Right kidney (tissue), 9 donors: Measurements from ENCODE around the gene ATP5IF1.

ENCODE experiments used
- DNase-seq: peaks from one replicate; pipeline ENCODE4 v3.0.0-alpha.2; 2016
- long read RNA-seq, 8 donors: transcript quantifications; one replicate each; lab custom pipeline, GENCODE V29; 2026

ATP5IF1 gene
- long read RNA-seq, donor 1, transcript ATP5IF1-201 (3 exons, 494 nt): major isoform, 327 of 470 reads
- long read RNA-seq, donor 1, transcript ATP5IF1-204 (3 exons, 599 nt): minor isoform, 10 of 470 reads
- long read RNA-seq, donor 1, transcript ATP5IF1-202 (2 exons, 1,855 nt): minor isoform, 50 of 470 reads
- long read RNA-seq, donor 1, partial matches to known transcripts: 82 of 470 reads
- long read RNA-seq, donor 1, other reads (novel, unspliced or antisense): 0 of 470 reads
- long read RNA-seq, donor 2, transcript ATP5IF1-201 (3 exons, 494 nt): major isoform, 224 of 292 reads
- long read RNA-seq, donor 2, transcript ATP5IF1-202 (2 exons, 1,855 nt): minor isoform, 25 of 292 reads
- long read RNA-seq, donor 2, transcript ATP5IF1-204 (3 exons, 599 nt): minor isoform, 17 of 292 reads
- long read RNA-seq, donor 2, partial matches to known transcripts: 26 of 292 reads
- long read RNA-seq, donor 2, other reads (novel, unspliced or antisense): 0 of 292 reads
- long read RNA-seq, donor 3, transcript ATP5IF1-202 (2 exons, 1,855 nt): minor isoform, 32 of 168 reads
- long read RNA-seq, donor 3, transcript ATP5IF1-201 (3 exons, 494 nt): major isoform, 120 of 168 reads
- long read RNA-seq, donor 3, partial matches to known transcripts: 15 of 168 reads
- long read RNA-seq, donor 3, other reads (novel, unspliced or antisense): 0 of 168 reads
- long read RNA-seq, donor 4, transcript ATP5IF1-202 (2 exons, 1,855 nt): minor isoform, 43 of 275 reads
- long read RNA-seq, donor 4, transcript ATP5IF1-201 (3 exons, 494 nt): major isoform, 217 of 275 reads
- long read RNA-seq, donor 4, partial matches to known transcripts: 14 of 275 reads
- long read RNA-seq, donor 4, other reads (novel, unspliced or antisense): 0 of 275 reads
- long read RNA-seq, donor 5, transcript ATP5IF1-202 (2 exons, 1,855 nt): minor isoform, 37 of 426 reads
- long read RNA-seq, donor 5, transcript ATP5IF1-201 (3 exons, 494 nt): major isoform, 343 of 426 reads
- long read RNA-seq, donor 5, partial matches to known transcripts: 45 of 426 reads
- long read RNA-seq, donor 5, other reads (novel, unspliced or antisense): 0 of 426 reads
- long read RNA-seq, donor 6, transcript ATP5IF1-202 (2 exons, 1,855 nt): minor isoform, 39 of 309 reads
- long read RNA-seq, donor 6, transcript ATP5IF1-201 (3 exons, 494 nt): major isoform, 234 of 309 reads
- long read RNA-seq, donor 6, transcript ATP5IF1-204 (3 exons, 599 nt): minor isoform, 5 of 309 reads
- long read RNA-seq, donor 6, partial matches to known transcripts: 29 of 309 reads
- long read RNA-seq, donor 6, other reads (novel, unspliced or antisense): 0 of 309 reads
- long read RNA-seq, donor 7, transcript ATP5IF1-202 (2 exons, 1,855 nt): minor isoform, 45 of 461 reads
- long read RNA-seq, donor 7, transcript ATP5IF1-204 (3 exons, 599 nt): minor isoform, 10 of 461 reads
- long read RNA-seq, donor 7, transcript ATP5IF1-201 (3 exons, 494 nt): major isoform, 384 of 461 reads
- long read RNA-seq, donor 7, partial matches to known transcripts: 22 of 461 reads
- long read RNA-seq, donor 7, other reads (novel, unspliced or antisense): 0 of 461 reads
- long read RNA-seq, donor 8, transcript ATP5IF1-201 (3 exons, 494 nt): major isoform, 209 of 257 reads
- long read RNA-seq, donor 8, transcript ATP5IF1-202 (2 exons, 1,855 nt): minor isoform, 27 of 257 reads
- long read RNA-seq, donor 8, transcript ATP5IF1-204 (3 exons, 599 nt): minor isoform, 12 of 257 reads
- long read RNA-seq, donor 8, partial matches to known transcripts: 9 of 257 reads
- long read RNA-seq, donor 8, other reads (novel, unspliced or antisense): 0 of 257 reads

DNA sequence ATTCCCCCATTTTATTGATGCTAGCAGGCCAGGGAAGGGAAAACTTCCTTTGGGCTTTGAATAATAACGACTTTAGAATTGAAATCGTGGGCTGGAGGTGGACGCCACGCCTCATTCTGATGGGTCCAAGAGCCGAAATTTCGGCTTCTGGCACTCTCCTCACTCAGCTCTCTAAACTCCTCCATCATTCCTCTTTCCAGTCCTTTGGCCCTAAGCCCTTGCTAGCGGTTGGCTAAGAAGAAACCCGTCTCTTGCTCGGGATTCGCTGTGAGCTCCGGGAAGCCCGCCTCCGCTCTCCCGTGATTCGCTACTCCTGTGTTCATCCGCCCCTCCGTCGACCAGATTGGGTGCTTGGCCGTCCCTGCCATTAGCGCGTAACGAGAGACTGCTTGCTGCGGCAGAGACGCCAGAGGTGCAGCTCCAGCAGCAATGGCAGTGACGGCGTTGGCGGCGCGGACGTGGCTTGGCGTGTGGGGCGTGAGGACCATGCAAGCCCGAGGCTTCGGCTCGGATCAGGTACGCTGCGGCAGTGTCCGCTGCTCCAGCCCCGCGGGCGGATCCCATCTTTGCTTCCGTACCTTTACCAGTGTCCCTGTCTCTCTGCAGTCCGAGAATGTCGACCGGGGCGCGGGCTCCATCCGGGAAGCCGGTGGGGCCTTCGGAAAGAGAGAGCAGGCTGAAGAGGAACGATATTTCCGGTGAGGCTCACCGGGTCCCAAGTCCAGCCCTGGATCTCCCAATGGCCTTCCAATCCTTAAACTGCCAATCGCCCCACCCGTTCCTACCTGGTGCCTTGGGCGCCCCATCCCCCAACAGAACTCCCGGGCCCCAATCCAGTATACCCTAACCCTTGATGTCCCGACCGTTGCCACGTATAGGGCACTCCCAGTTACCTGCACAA is at the start of gene ATP5IF1:
Gene ATP5IF1 (plus strand): TSS at position 370 of the 901 bp plus-strand sequence. CDS start 60 bp downstream, at position 430.
- DNase-seq: peak; percentile 87

DNA sequence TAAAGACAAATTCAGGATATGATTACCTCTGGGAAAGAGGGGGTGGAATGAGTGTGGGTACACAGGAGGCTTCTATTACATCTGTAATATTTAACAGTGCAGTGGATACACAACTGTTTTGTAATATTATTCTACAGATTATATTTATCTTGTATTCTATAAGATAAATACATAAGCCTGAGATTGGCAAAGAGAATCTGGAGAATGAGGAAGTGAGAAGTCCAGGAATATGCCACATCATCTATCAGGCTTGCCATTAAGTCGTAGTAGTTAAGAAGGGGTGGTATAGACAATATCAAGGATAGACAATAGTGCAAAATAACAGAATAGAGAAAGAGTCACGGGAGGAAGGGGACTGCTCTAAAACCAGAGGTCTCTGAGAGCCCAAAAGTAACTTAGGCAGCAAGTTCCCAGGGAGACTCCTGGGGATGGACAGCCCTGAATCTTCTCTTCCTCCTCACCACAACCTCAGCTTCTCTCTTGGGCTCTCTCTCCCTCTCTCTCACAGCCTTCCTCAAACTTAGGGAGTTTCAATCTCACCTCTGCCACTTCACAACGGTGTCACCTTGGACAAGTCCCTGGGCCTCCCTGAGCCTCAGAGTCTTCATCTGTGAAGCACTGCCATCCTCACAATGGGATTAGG is 45.5 kb upstream of the ATP5IF1 start:
- DNase-seq: no peak

DNA sequence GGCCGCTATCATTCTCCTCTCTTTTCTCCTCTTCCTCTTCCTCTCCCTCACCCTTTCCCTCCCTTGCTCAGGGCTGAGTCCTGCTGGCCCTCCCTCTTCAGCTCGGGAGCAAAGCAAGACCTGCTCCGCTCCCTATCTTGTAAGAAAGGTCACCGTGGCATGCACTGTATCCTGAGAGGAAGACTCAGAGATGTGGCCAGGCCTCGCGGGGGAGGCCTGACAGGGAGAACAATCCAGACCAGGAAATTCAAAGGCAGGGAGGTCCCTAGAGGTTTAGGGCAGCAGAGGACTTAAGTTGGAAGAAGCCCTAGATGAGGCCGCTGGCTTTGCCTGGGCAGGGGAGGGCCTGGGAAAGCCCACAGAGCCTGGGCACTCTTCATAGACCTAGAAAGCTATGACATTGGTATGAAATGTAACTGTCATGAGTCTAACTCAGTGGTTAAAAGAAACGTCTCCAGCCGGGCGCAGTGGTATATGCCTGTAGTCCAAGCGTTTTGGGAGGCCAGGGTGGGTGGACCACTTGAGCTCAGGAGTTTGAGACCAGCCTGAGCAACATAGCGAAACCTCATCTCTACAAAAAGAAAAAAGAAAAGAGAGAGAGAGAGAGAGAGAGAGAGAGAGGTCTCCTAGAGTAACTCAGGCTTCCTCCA is 44.8 kb upstream of the ATP5IF1 start:
- no peak for DNase-seq

DNA sequence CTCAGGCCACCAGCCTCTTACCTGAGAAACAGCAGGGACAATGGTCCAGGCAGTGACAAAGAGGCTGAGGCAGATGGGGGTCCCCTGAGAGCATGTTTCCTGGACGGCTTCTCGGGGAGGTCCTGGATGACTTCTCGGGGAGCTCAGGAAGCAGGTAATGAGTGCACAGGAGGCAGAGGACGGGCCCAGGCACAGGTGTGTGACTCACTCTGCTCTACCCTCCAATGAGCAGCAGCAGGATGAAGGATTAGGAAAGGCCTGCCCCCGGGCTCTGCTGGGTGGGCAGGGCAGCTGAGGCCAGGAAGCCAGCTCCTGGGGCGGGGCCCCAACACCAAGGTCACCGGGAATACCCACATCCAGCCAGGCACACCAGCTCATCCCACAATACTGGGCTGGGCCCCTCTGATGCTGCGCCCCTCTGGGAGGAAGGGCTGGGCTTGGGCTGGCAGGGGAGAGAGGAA is 42.2 kb upstream of the ATP5IF1 start:
- DNase-seq: no peak

DNA sequence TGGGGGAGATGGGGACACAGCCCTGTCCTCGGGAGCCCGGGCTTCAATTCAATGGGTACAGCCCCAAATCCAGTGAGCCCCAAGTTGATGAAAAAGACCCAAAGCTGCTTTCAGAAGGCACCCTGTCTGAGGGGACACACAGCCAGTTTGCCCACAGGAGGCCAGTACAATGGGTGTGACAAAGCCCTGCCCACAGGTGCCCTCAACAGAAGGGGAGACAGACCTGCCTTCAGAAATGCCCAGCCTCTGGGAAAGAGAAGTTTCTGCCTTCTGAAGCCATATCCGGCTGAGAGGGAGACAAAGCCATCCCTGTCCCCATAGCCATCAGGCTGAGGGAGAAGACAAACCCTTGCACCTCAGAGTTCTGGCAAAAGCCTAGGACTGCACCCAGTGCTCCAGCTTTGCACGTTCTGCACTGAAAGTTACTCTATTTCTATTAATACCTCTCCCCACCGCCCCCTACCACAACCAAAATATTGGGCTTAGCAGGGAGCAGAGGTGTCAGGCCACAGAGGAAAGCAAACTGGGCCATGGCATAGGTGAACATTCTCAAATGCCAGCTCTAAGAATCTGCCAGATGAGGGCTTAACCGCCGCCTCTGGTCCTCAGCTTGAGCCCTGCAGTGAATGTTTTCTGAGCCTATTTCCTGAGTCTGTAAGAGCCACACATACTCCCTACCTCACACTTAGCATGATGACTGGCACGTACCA is 41.4 kb upstream of the ATP5IF1 start:
- no peak for DNase-seq

DNA sequence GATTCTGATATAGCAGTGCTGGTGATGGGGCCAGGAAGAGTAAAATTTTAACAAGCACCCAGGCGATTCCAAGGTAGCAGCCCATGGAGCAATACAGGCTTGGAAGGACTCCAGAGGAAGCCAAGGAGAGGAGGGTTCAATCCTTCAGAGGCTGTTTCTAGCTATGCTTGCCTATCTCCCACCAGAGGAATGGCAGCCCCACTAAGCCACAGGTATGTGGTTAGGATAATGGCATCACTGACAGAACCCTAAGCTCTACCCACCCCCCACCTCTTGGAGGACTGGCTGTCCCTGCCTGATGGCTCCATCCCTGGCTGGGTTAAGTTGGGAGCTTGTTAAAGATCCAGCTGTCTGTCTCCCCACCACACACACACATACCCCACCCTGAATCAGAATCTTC is 40.1 kb upstream of the ATP5IF1 start:
- no peak for DNase-seq

DNA sequence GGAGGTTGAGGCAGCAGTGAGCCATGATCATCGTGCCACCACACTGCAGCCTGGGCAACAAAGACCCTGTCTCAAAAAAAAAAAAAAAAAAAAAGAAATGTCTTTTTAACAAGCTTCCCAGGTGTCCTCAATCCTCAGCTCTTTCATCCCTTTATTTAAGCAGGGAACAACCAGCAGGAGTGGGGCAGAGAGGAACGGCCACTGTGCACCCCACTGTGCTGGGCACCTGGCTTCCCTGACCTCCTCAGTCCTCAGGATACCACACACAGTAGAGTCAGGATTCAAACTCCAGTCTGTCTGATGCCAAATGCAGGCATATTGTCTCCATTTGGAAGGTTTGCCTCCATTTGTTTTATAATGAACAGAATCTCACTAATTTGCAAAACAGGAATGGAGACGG is 39.6 kb upstream of the ATP5IF1 start:
- DNase-seq: no peak

DNA sequence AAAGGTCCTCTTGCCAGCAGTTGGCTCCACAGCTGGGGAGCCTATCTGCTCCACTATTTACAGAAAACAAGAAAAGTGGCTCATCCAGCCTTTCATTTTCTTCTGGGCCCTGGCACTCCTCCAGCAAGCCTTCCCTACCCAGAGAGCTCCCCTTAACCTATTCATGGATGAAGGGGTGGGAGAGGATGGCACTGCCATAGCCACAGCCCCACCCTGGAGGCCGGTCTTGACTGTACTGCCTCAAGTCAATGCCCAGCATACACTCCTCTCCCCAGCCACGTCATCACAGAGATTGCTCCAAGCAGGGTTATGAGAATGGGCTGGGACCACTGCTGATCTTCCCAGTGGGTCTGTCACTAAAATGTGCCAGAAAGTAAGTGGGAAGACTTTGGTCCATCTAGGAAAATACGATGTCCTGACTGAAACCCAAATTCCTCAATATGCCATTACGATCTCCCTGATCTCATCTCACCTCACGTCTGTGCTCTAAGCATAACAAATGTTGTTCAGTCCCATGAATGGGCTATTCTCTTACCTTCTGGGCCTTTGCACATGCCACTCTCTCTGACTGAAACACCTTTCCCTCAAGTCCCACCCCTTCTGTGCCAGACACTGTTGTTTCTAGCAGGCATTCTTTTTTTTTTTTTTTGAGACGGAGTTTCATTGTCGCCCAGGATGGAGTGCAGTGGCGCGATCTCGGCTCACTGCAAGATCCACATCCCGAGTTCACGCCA is 38.1 kb upstream of the ATP5IF1 start:
- no peak for DNase-seq

DNA sequence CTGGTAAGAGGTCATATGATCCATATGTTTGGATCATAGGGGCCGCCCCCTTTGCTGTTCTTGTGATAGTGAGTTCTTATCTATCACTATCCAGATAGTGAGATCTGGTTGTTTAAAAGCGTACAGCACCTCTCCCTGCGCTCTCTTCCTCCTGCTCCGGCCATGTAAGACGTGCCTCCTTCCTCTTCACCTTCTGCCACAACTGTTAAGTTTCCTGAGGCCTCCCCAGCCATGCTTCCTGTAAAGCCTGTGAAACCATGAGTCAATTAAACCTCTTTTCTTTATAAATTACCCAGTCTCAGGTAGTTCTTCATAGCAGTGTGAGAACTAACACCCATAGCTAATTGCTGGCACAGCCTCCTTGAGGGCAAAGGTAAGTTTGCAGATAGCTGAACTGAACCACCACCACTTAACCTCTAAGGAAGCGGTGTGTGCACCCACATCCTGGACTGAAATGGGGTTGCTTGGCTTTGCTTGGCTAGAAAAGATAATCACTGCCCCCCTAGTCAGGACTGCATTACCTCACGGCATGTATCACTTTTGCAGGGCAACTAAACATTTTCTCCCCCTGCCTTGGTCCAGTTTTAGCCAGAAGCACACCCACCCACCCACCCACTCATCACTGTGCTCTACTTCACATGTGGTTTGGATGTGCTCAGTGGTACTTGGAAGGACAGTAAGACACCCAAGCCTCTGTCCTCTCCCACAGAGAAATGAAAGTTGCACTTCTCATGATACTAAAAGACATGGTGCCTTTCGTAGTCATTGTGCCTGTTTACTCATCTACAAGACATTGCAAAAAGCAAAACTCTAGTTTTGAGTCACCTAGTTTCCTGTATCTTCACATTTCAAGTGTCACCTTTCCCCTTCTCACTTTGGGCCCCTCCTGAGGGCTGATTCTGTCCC is 36.3 kb upstream of the ATP5IF1 start:
- DNase-seq: no peak

DNA sequence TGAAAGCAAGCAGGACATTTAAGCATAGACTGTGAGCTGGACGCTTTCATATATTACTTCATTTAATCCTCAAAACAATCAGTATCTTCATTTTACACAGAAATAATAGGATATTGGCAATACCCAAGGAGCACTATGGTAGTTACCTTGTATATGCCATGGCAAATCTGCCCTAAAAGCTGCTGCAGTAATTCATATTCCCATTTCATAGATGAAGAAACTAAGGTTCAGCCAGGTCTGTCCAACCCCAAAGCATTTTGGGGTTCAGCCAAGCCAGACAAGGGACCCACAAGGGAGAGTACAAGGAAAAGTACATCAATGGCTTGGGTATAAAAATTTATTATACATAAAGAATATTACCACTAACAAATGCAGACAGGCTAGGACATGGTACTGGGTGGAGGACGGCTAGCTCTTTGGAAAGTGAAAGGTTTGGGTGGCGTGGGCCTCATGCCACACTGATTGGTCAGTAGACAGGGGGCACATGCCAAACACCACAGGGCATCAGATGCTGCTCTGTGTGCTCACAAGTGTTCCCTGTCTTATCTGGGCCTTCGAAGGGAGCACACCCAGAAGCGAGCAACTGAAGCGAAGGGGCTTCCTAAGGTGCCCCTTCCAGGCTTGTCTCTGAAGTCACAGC is 35.6 kb upstream of the ATP5IF1 start:
- no peak for DNase-seq

DNA sequence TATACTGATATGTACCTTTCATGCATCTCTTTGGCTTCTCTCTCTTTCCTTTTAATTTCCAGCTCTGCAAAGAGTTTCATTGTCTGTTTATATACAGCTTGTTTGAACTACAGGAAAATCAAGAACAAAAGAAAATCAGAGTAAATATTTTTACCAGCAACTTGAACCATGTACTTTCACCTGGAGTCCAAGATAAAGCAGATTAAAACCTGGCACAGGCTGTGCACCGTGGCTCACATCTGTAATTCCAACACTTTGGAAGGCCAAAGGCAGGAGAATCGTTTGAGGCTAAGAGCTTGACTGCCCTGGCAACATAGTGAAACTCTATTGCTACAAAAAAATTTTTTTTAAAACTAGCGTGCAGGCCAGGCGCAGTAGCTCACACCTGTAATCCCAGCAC is 30.7 kb upstream of the ATP5IF1 start:
- no peak for DNase-seq

DNA sequence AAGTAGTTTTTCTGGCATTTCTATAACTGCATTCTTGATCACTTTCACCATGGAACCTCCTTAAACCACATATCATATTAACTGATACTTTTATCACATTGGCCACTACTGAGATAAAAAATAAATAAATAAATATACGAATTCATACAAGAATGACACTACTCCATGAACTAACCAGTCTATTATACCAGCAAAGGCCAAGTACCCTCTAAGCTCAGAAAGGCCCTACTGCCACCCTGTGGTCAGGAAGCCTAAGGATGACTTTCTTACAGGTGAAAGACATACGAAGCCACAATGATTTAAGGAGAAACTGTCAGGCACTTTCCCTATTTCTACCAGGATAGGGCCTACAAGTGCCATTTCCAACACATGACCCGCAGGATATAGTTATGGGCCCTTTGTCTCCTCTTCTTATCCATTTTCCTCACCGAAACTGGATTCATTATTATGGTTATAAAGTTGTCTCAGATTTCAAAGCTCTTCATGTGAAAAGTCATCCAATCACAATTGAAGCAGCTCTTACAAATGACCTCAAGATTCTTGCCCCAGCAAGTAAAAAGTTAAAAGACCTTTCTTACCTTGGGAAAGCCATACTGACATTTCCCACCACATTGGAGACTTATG is 27.0 kb upstream of the ATP5IF1 start:
- peak; percentile 11 for DNase-seq

DNA sequence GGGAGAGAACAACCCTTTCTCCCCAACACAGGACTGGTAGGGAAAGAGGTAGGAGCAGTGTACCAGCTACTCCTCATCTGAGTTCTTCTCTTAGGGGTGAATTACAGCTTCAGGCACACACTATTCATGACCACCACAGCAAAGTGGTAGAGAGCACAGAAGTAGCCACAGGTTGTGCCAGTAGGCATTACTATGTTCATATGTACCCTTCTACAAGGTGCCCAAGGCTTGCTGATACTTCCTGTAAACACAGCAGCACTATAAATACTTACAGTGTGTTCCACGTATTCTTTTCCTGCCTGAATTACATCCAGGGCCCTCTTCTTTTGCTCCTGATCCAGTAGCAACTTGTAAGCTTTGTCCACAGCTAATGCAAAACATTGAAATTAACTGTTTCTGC is 26.2 kb upstream of the ATP5IF1 start:
- DNase-seq: no peak

DNA sequence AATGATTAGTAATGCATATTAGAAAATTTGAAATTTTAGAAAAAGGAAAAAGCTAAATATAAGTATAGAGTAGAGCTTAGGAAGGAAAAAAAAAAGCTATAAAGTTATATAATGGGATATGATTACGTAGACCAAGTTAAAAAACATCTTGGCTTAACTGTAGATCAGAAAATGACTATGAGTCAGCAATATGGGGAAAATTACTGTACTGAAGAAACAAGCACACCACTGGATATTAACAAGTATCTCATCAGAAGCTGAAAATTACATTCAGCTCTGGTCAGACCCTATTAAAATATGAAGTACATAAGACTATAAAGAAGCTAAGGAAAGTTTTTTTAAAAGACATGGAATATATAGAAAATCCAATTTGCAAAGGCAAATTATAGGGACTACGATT is 22.6 kb upstream of the ATP5IF1 start:
- DNase-seq: no peak

DNA sequence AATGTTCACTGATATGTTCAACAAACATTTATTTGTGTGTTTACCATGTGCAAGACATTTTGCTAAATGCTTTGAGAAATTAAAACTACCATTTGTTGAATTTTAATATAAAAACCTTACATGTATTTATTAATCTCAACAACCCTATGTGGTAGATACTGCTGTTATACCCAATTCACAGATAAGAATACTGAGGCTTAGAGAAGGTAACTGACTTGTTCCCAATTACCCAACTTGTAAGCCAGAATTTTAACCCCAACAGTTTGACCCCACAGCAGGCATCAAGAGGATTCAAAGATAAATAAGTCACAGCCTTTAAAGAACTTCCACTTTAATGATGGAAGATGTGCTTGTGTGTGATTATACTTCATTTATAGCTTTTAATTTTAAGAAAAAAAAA is 6.8 kb upstream of the ATP5IF1 start:
- no peak for DNase-seq

DNA sequence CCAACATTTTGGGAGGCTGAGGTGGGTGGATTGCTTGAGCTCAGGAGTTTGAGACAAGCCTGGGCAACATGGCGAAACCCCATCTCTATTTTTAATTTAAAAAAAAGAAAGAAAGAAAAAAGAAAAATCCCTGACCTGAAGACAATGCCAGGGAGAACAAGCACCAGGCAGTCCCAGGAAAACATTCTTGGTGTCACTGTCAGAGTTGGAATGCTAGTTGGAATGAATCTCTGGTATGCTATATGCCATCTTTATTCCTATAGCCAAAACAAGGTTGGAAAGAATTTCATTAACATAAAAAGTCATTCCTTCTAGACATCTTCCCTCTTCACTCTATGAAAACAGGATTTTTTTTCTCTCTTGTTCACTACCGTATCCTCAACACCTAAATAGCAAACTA is 5.9 kb upstream of the ATP5IF1 start:
- DNase-seq: no peak
